ENCODE measurements around the gene EFNA1. TPM values are rescaled to one million over a fixed set of nuclear protein-coding genes. Genes with fewer than 3 reads are reported as not detected.
"Not testable (repeated sequence)": the region's sequence is repeated elsewhere in the genome, so short reads cannot be mapped to it uniquely, and the experiment has no call there.

EFNA1 gene
- total RNA-seq, 1 donor from 2014 or later: 53.3 TPM

DNA sequence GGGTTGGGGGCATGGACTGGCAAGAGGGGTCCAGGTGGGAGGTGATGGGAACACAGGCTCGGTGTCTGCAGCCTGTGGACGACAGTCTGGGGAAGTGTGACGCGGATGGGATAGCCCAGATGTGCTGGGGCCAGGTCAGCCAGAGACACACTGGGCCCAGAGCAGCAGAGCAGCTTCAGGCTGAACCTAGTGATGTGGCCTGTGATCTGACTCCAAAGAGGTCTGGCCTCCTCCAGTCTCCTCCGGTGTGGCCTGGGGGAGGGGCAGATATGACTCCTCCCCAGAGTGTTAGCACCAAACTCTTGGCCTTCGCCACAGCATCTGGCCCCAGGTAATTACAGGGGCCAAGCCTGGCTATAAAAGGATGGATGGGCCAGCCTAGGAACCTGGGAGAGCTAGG lies 35.5 kb upstream of the EFNA1 start:
- DNase-seq (ENCODE audit: low read depth, low spot score): no peak

DNA sequence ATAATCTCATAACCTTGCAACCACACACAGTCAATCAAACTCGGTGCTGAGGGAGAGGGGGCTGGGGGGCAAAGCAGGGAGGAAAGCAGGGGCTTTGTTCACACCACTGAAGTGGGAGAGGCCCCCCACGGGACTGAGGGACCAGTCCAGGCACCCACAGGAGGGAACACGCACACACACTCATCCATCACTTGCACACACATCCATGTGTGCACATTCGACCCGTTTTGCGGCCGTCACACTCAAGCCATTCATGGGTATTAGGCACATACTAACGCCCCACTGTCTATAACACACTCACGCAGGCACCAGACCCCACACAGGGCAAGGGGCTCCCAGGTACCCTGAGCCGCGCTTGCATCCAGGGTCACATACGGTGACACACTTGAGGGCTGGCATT lies 35.0 kb upstream of the EFNA1 start:
- DNase-seq (ENCODE audit: low read depth, low spot score): no peak

GRCh38 chr1:155093911-155094621 lies 33.6 kb upstream of the EFNA1 start:
- DNase-seq (ENCODE audit: low read depth, low spot score): no peak

DNA sequence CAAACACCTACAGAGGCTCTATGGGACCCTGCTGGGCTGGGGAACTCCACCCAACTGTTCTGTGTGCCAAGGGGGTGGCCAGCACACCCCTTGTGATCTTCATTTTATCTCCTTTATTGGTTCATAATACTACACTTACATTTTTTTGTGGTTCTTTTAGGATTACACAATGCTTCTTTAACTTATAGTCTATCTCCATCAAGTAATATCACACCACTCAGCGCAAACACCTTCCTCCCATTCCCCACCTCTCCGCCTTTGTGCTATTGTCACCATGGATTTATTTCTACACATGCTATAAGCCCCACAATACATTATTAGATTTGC lies 33.1 kb upstream of the EFNA1 start:
- DNase-seq (ENCODE audit: low read depth, low spot score): no peak

GRCh38 chr1:155099331-155099730 lies 28.3 kb upstream of the EFNA1 start:
- no peak for DNase-seq (ENCODE audit: low read depth, low spot score)

DNA sequence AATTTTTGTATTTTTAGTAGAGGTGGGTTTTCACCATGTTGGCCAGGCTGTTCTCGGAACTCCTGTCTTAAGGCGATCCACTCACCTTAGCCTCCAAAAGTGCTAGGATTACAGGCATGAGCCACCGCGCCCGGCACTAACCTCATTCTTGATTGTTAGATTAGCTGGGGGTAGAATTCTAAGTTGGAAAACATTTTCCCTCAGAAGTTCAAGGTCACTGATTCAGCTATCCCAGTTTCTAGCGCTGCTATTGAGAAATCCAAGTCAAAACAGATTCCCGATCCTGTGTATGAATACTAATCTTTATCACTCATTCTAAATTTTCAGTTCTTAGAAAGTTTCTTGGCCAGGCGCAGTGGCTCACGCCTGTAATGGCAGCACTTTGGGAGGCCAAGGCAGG lies 24.4 kb upstream of the EFNA1 start:
- no peak for DNase-seq (ENCODE audit: low read depth, low spot score)

- no peak for DNase-seq (ENCODE audit: low read depth, low spot score)
Observed at GRCh38 chr1:155104605-155105534, 22.8 kb upstream of the EFNA1 start.

DNA sequence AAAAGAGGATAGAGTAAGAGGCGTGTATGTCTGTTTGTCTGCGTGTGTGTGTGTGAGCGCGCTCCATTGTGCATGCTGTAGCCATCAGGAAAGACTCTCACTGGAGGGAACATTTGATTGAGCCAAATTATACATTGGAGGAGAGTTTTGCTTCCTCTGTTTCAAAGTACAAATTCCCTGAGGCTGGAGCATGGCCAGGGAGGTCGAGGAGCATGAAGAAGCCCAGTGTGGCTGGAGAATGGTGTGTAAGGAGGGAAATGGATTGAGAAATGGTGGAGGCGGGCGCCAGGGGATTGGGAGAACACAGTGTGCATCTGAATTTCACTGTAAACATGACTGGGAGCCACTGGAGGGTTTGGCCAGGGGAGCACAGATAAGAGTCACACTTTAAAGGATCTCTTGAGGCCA lies 22.1 kb upstream of the EFNA1 start:
- no peak for DNase-seq (ENCODE audit: low read depth, low spot score)

GRCh38 chr1:155106862-155107261 lies 20.8 kb upstream of the EFNA1 start:
- DNase-seq (ENCODE audit: low read depth, low spot score): no peak

GRCh38 chr1:155107309-155108264 lies 20.1 kb upstream of the EFNA1 start:
- no peak for DNase-seq (ENCODE audit: low read depth, low spot score)

GRCh38 chr1:155108296-155108695 lies 19.4 kb upstream of the EFNA1 start:
- no peak for DNase-seq (ENCODE audit: low read depth, low spot score)

DNA sequence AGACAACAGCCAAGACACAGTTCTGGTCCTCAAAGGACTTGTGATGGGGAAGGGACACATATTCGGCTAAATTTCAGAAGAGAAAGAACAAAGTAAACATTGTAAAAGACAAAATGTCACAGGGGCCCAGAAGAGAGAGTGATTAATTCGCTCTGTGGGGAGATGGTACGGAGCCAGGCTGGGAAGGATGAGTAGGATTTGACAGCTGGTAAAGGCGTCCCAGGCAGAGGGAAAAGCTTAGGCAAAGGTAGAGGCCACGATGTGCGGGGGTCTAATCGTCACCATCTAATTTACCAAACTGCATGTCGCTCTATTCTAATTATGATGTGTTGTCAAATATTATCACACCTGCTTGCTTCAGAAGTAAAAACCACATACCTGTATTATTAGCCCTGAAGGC lies 17.3 kb upstream of the EFNA1 start:
- DNase-seq (ENCODE audit: low read depth, low spot score): no peak

DNA sequence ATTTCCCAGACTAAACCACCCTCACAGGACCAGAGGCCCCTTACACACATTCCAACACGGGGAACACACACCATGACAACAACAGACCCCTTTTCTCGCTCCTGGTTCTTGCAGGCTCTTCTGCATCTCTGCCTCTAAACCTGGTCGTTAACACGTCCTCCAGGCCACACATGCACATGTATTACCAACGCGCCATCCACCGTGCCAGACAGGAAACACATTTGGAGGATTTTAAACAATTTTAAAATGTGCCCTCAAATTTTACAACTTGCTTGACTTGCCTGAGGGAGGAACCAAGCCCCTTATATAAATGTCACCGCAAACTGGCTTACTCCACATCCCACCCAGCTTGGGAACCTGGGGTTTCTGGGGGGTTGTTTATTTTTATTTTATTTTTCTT lies 16.9 kb upstream of the EFNA1 start:
- no peak for DNase-seq (ENCODE audit: low read depth, low spot score)

DNA sequence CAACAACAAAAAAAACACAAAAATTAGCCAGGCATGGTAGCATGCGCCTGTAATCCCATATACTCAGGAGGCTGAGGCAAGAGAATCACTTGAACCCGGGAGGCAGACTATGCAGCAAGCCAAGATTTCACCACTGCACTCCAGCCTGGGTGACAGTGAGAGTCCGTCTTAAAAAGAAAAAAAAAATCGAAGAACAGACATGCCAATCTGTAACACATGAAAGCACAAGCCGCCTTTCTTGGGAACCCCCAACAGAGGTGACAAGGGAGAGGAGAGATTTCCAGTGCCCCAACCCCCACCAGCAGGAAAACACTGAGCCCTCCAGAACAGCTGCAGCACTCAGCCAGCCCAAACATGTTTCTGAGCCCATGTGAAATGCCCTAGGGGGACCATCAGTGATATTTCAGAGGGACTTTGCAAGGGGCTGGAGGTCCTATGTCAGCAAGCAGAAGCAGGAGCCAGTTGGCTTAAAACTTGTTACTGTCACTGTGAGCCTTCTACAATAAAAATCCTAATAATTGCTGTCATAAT lies 14.2 kb upstream of the EFNA1 start:
- DNase-seq (ENCODE audit: low read depth, low spot score): no peak

- DNase-seq (ENCODE audit: low read depth, low spot score): no peak
Observed at GRCh38 chr1:155116113-155116764, 11.4 kb upstream of the EFNA1 start.

GRCh38 chr1:155117610-155118009 lies 10.1 kb upstream of the EFNA1 start:
- no peak for DNase-seq (ENCODE audit: low read depth, low spot score)

- DNase-seq (ENCODE audit: low read depth, low spot score): not testable (repeated sequence)
Observed at GRCh38 chr1:155118090-155118489, 9.6 kb upstream of the EFNA1 start.

DNA sequence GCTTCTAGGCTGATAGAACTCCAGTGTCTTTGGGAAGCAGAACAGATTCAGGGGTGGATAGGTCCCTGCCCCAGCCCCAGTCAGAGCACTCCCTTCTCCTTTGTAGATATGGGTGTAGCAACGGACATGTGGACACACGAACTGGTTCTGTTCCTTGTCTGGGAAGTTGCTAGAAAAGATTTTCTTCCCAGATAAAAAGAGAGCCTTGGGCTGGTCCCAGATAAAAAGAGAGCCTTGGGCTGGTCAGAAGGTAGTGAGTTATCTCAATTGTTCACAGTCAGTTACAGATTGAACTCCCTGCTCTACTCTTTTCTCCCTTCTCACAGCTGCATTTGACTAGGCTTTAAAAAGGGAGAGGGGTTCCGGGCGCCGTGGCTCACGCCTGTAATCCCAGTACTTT lies 7.4 kb upstream of the EFNA1 start:
- no peak for DNase-seq (ENCODE audit: low read depth, low spot score)

DNA sequence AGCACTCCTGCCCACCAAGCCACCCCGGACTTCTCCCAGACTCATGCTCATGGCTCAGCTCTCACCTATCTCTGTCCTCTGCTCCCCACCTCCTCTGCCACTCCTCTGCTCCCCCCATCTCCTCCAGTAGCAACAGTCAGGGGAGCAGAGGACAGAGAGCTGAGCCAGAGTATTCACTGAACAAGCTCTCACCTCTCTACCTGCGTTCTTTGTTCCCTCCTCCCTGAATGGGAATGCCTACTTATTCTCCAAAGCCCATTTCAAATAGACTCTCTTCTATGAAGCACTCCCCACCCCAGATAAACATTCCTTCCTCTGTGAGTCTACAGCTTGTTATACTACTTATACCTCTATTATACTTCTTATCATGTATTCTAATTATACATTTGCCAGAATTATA lies 6.4 kb upstream of the EFNA1 start:
- no peak for DNase-seq (ENCODE audit: low read depth, low spot score)

- no peak for DNase-seq (ENCODE audit: low read depth, low spot score)
Observed at GRCh38 chr1:155122308-155122707, 5.4 kb upstream of the EFNA1 start.

GRCh38 chr1:155123801-155124200 lies 3.9 kb upstream of the EFNA1 start:
- DNase-seq (ENCODE audit: low read depth, low spot score): no peak
